Measurements from ENCODE around the gene NSUN4.

GRCh38 chr1:46404482-46405196 lies 64.0 kb downstream of the NSUN4 start:
- TF ChIP-seq EZH2 (IDR thresholded peaks at IDR 0.05) (no peak), POLR2AphosphoS5 (IDR thresholded peaks at IDR 0.05; ENCODE audit: borderline replicate concordance, low read depth, low read length) (no peak)
